Fibroblast of gingiva (primary cell): ENCODE measurements around the gene TBC1D20.

Source experiments
- DNase-seq: peaks from one replicate; pipeline ENCODE4 v3.0.0-alpha.2; 2011; ENCODE audit warnings: low read depth

The TBC1D20 gene

DNA sequence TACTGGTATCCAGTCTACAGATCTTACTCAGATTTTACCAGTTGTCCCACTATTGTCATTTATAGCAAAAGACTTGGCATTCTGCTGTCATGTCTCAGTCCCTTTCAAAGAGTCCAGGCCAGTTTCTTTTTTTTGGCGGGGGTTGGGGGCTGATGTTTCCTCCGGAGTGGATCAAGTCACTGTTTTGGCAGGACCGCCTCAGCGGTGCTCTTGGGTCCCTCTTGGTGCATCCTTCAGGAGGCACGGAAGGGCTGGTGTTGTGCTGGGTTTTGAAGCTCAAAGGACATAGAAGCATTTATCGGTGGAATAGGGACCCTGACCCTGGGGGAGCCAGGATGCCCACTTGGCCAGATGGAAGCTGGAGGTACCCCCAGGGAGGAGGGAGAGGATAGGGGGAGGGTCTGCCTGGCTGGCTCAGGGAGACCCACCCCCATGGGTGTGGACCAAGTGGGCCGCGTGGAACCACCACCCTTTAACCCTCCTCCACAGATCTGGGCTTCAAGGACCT is 43.4 kb downstream of the TBC1D20 start:
- DNase-seq, result no peak

DNA sequence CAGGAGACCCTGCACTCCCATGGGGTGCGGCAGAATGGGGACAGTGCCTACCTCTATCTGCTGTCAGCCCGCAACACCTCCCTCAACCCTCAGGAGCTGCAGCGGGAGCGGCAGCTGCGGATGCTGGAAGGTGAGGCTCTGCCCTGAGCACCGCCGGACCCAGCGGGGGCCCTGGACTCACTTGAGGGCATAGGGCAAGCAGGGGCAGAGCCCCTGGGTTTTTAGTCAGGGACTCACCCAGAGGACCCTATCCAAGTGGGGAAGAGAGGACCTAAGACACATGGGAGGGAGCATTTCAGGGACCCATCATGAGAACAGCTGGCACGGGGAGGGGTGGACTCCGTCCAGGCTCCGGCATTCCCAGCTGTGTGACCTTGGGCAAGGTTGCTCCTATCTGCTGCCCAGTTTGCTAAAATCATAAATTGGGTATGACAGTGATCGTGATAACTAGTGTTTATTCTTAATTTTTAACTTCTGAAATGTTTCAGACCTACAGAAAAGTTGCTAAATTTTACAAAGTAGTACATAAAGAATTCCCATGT is 44.5 kb downstream of the TBC1D20 start:
- no peak for DNase-seq

DNA sequence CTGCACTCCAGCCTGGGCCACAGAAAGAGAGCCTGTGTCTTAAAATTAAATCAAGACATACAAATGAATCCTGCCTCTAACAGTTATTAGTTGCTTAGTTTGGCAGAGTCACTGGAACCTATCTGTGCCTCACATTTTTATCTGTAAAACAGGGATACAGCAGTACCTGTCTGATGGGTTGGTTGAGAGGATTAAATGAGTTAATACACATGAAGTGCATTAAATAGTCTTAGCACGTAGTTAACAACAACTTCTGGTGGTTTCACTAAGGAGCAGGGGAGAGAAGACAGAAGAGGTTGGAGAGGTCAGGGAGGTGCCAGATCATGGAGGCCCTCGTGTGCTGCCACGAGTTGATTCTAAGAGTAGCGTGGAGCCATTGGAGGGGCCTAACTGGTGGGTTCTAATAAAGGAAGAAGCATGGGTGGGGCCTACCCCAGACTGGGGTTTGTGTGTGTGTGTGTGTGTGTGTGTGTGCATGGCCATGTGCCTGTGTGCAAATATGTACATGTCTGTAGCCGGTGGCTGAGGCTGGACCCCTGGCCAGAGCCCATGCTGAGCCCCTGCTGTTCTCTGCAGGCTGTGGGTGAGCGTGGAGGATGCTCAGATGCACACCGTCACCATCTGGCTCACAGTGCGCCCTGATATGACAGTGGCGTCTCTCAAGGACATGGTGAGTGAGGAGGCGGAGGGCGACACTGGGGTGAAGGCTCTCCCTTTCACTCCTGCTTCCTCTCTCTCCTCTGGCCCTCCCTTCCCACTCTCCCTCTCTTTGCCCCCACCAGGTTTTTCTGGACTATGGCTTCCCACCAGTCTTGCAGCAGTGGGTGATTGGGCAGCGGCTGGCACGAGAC is 45.2 kb downstream of the TBC1D20 start:
- no peak for DNase-seq

DNA sequence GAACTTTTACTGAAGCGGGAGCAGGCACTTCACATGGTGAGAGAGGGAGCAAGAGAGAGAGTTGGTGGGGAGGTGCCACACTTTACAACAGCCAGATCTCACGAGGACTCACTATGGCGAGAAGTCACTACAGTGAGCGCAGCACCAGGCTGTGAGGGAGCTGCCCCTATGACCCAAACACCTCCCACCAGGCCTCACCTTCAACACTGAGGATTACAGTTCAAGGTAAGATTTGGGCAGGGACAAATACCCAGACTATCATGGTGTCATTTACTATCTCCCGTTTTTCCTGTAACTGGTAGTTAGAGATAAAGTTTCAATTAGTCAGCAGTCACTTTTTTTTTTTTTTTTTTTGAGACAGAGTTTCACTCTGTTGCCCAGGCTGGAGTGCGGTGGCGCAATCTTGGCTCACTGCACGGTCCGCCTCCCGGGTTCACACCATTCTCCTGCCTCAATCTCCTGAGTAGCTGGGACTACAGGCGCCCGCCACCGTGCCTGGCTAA is 46.5 kb downstream of the TBC1D20 start:
- no peak for DNase-seq

DNA sequence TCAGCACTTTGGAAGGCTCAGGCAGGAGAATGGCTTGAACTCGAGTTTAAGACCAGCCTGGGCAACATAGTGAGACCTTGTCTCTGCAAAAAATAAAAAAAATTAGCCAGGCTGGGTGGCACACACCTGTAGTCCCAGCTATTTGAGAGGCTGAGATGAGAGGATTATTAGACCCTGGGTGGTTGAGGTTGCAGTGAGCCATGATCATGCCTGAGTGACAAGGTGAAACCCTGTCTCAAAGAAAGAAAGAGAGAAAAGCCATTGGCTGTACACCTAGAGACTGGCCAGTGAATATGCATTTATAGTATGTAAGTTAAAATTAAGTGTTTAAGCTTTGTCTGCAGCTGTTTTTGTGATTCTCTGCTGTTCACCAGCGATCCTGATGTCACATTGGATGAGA is 48.2 kb downstream of the TBC1D20 start:
- DNase-seq, result no peak

DNA sequence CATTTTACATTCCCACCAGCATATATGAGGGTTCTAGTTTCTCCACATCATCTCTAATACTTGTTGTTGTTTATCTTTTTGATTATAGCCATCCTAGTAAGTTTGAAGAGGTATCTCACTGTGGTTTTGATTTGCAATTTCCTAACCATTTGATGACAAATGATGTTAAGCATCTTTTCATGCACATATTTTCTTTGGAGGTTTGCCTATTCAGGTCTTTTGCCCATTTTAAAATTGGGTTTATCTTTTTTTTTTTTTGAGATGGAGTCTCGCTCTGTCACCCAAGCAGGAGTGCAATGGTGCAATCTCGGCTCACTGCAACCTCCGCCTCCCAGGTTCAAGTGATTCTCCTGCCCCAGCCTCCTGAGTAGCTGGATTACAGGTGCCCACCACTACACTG is 50.3 kb downstream of the TBC1D20 start:
- no peak for DNase-seq

DNA sequence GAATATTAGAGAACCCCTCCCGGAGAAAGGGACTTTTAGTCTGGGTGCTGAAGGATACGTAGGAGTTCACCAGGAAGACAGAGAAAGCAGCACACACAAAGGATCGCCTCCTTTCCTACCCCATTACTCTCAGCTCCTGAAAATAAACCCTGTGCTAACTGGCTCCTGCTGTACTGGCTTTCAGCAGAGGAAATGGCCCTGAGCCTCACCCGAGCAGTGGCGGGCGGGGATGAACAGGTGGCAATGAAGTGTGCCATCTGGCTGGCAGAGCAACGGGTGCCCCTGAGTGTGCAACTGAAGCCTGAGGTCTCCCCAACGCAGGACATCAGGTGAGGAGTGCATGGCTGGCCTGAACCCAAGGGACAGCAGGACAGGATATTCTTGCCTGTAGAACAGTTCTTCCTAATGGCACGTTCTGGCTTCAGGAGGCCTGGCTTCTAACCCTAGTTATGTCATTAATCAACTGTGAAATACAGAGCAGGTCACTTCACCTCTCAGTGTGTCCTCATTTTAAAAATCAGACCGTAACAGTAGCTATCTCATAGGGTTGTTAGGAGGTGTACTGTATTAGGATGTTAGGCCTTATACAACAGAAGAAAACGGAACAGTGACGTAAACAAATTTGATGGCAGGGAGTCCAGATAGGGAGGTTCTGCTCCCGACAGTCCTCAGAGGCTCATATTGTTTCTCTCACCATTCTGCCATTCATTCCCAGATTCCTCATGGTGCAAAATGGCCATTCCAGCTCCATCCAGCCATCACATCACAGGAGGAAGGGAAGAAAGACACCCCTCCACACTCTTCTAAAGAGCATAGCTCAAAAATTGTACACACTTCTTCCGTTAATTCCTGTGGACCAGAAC is 52.4 kb downstream of the TBC1D20 start:
- no peak for DNase-seq

DNA sequence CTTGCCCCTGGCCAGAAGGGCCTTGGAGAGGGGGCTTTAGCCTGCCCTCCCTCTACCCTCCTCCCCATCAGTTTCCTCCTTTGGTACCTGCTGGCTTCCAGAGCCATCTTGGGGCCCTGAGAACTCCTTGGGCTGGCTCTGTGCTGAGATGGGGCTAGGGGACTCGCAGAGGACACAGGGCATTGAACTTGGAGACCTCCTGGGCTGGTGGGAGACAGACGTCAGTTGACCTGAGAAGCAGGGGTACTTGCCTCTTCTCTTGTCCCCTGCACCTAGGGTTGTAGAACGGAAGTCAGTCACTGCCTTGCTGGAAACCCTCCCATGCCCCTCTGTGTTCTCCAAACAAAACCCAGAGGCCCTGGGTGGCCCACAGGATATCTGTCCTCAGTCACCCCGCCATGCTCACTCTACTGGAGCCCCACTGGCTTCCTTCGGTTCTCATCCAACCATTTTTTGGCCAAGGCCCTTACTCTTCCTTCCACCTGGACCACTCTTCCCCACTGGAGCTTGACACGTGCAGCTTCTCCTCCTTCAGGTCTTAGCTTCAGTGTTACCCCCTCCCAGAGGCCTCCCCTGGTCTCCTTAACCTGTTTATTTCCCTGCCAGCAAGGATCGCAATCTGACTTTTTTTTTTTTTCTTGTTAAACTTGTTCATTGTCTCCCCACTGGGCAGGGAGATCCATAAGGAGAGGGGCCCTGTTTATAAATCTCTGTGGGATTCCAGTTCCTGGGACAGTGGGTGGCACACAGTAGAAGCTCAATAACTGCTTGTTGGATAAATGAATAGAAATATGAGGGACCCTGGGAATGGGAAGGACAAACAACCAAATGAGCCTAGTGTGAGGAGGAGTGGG is 53.3 kb downstream of the TBC1D20 start:
- DNase-seq, result no peak

DNA sequence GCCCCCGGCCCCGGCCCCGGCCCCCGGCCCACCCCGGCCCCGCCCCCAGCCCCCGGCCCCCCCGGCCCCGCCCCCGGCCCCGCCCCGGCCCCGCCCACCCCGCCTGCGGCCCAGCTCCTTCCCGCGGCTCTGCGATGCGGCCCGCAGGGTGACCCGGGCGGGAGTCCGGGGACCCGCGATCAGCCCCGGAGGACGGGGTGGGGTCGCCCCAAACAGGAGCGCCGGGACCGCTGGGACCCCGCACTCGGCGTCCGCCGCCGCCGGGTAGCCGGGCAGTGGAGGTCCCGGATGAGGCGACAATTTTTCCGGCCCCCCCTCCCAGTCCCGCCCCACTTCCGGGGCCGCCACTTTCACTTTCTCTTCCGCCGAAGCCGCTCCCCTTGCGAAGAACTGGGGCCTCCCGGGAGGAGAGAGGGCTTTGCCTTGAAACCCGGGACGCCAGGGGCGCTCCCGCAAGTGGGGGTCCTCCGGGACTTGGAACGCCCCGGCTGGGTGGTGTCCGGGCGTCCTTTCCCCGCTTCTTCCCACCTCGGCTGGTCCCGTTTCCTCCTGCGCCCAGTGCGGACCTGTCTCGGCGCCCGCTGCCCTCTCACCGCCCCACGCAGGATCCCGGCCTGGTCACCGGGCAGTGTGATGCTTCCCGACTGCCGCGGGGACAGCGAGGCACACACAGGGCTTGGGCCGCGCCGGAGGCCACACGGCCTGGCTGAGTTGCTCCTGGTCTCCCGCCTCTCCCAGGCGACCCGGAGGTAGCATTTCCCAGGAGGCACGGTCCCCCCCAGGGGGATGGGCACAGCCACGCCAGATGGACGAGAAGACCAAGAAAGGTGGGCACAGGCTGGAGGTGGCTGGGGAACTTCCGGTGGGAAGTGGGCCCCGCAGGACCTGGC is 54.1 kb downstream of the TBC1D20 start, which contains the start of gene RBCK1:
Gene RBCK1 (plus strand): TSS at position 347 of the 890 bp plus-strand sequence. CDS start 459 bp downstream, at position 806.
- peak; percentile 82 for DNase-seq

DNA sequence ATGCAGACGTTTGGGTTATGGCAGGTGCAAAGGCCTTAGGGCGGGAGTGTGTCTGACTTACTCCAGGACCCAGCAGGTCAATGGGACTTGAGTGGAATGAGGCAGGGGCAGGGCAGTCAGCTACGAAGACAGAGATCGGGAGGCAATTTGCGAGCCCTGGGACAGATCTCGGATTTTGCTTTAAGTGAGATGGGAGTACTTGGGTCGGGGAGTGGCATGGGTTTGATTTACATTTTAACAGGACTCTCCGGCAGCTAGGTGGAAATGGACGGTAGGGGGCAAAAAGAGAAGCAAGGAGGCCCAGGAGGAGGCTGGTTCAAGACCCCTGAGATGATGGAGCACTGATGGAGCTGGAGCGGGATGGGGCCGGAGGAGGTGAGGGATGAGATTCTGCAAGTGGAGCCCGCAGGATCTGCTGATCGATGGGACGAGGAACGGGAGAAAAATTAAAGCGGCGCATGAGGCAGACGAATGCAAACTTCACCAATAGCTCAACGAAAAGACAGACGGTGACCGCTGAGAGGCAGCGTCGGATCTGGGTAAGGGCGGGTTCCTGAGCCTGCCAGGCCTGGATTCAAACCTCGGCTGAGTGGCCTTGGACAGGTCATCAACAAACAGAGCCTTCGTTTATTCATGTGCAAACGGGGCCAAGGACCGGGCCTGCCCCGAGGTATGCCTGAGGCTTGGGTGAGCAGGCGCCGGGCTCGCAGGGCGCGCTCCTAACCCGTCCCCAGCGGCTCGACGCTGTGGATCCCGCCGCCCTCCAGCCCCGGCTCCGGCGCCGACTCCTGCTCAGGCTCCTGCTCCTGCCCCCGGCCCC is 55.0 kb downstream of the TBC1D20 start:
- peak; percentile 72 for DNase-seq

DNA sequence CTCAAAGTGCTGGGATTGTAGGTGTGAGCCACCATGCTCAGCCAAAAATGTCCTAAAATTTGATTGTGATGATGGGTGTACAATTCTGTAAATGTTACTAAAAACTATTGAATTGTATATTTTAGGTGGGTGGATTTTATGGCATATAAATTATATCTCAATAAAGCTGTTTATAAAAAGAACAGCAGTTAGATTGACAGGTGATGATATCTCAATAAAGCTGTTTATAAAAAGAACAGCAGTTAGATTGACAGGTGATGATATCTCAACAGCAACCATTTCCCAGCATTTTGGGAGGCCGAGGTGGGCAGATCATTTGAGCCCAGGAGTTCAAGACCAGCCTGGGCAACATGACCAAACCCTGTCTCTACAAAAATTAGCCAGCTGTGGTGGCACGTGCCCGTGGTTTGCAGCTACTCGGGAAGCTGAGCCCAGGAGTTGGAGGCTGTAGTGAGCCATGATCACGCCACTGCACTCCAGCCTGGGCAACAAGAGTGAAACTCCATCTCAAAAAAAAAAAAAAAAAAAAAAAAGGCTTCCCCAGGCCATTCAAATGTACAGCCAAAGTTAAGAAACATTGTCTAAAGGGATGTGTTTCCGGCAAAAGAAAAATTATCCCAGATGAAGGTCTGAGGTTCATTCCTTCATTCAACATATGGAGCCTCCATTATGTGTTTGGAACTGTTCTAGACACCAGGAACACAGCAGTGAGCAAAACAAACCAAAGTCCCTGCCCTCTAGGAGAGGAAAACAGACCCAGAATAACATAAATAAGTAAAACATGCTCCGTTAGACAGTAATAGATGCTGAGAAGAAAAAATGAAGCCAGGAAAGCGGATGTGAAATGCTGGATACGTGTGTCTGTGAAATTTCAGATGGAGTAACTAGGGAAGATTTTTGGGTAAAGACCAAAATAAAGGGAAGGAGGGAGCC is 55.9 kb downstream of the TBC1D20 start:
- DNase-seq, result no peak

DNA sequence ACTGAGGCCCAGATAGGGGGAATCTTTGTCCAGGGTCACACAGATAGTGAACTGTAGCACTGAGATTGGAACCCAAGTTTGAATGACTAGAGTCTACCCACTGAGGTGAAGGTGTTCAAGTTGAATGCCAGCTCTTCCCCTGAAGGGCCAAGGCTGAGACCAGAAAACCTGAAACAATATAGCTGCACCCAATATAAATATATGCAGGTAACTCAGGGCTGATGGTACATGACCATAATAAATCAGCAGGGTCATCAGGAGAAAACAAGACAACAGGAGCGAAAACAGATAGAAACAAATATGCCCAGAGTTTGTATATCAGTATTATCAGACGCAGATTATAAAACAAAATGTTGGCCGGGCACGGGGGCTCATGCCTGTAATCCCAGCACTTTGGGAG is 58.2 kb downstream of the TBC1D20 start:
- DNase-seq, result no peak

DNA sequence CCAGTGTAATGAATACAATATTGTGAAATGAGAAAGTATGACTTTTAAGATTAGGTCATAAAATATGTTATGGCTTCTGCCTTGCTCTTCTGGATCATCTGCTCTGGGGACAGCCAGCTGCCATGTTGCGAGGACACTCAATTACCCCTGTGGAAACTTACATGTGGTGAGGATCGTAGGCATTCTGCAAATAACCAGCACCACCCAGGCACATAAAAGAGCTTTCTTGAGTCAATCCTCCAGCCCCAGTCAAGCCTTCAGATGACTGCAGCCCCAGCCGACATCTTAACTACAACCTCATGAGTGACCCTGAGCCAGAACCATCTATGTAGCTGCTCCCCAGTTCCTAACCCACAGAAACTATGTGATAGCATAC is 58.8 kb downstream of the TBC1D20 start:
- DNase-seq, result no peak

DNA sequence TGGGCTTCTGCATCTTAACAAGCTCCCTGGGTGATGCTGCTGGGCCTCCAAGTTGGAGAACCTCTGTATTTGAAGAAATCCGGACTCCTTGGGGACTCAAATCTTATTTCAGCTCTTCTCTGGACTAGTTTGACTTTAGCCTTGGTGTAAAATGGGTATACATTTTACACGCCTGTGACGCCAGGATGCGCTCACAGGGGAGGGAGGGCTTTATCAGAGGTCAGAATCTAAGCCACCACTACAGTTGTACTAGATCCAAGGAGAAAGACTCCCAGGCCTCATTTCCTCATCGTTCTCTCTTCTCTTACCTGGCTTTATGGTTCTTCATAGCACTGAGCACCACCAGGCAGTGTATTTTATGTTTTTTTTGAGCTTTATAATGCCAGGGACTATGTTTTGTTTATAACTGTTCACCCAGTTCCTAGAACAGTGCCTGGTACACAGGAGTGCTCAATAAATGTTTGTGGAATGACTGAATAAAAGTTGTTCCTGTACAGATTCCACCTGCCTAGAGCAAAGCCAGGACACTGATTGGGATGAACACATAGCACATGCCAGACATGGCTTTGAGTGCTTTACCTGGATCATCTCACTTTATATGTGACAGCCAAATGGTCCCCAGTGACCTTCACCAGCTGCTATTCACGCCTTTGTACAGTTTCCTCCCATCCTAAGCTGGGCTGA is 59.3 kb downstream of the TBC1D20 start:
- no peak for DNase-seq

DNA sequence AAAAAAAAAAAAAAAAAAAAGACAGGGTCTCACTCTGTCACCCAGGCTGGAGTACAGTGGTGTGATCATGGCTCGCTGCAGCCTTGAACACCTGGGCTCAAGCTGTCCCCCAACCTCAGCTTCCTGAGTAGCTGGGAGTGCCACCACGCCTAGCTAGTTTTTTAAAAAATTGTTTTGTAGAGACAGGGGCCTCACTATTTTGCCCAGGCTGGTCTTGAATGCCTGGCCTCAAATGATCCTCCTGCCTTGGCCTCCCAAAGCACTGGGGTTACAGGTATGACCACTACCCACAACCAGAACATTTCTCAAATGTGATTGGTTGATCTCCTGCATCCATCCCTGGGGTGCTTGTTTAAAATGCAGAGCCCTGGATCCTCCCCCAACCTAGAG is 59.8 kb downstream of the TBC1D20 start:
- DNase-seq, result no peak

DNA sequence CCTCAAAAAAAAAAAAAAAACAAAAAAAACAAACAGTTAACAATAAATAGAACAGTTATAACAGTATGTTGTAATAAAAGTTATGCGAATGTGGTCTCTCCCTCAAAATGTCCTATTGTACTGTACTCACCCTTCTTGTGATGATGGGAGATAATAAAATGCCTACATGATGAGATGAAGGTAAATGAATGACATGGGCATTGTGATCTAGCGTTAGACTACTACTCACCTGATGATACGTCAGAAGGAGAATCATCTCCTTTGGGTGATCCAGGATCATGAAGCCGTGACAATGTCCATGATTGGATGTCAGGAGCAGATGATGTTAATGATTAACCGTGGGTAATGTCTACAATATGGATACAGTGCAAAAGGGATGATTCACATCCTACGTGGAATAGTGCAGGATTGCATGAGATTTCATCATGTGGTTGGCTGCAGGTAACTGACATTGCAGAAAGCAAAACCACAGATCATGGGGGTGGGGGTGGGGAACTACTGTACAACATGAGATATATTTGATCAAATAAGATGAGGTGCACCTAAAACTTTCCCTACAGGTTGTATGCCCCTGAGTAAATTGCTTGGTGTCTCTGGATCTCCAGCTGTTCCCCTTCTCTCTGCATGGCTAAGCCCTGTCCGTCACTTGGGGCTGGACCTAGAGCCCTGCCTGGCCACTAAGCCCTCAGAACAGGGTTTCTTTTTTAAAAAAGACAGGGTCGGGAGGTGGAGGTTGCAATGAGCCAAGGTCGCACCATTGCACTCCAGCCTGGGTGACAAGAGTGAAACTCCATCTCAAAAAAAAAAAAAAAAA is 60.4 kb downstream of the TBC1D20 start:
- DNase-seq, result no peak
